NCI-H1417 treated with DMSO at 0.1 percent for 48 hours (cell line): ENCODE measurements around the gene CAPN7.

Source experiments
- DNase-seq: peaks from one replicate; lab custom pipeline; 2025; lab: John Stamatoyannopoulos, UW

Gene CAPN7

DNA sequence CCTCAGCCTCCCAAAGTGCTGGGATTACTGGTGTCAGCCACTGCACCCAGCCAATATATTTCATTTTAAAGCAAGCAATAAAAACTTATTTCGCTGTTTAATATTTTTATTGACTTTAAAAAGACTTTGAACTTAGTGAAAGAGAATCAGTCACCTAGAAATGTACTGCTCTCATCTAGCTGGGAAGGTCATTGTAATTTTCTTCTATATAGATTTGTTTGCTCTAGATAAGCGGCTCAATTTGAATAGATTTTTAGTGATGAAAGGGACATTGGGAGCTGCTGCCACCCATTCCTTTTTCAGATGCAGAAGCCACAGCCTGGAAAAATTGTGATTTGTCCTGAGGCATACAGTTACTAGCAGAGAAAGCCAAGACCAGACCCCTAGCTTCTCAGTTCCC is 40.1 kb downstream of the CAPN7 start:
- DNase-seq: no peak

DNA sequence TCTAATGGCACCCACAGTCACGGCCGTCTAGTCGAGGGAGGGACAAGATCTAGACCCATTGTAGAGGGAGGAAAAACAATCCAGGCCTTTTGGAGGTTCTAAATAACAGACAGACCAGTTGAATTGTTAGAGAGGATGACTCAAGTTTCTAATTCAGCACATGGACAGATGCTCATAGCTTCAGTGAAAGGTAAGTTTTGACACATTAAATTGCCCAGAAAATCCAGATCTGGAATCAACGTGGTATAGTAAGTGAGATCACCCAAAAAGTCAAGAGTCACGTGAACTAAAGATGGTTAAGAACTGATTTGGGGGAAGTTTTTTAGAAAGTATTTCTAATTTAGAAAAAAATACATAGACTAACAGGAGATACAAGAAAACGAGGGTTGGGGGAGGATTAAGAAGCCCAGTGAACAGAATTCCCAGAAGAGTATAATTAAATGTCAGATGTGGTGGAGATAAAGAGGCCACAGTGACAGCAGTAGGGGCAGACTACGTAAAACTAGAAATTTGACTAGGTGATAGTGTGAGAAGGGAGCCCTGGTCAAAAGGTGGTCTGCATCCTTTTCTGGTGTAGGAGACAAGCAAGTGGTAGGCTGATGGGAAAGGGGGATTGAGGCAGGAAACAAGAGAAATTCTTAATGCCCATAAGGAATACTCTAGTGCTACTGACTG is 47.1 kb downstream of the CAPN7 start:
- DNase-seq: no peak

DNA sequence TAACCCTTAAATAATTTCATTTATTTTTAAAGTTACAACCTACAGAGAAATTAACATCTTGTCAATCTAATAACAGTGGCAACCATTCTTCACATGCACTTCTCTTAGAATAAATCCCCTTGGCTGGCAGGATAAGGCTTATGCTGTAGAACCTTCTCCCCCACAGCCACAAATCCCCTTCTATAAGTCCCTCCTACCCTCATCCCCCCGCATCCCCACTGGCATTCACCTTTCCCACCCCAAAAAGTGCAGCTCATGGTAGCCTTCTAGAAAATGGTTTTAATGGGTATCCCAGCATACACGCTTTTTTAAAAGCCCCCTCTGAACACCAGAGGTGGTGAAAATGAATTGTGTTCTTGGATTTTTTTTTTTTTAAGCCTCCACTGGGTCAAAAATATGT is 49.2 kb downstream of the CAPN7 start:
- no peak for DNase-seq

DNA sequence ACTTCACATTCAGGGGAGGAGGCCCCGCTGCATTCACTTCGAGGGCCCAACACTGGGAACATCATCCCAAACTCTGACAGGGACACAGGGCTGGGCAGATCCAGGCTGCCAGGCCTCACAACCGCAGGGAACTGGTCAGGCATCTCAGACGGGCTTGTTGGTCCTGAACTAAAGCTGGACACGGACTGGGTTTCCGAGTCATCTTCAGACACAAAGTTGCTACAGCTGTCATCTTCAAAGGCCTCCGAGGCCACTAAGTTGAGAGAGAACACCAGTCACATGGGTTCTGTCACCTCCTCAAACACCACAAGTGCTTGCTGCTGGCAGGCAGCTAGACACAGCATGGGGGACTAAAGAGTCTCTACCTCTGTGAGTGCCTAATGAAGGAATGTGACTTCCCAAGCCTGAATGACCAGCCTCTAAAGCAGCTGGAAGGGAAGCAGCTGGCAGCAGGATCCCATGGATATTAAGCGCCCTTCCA is 50.9 kb downstream of the CAPN7 start:
- no peak for DNase-seq

DNA sequence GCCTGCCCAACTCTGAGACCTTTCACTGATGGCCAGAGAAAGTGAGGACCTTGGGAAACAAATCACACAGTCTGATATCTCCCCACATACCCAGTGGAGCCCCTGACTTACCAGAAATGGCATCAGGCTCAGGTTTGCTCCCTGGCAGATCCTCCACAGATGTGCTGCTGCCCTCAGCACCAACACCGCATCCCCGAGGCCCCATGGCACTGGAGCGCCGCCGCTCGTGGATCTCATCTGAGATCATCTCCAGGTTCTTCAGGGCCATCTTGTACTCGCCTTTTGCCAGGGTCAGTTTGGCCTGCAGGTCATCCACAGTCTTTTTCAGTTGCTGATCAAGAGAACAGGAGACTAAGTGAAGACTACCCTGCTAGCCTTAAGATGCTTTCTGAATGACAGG is 52.7 kb downstream of the CAPN7 start:
- no peak for DNase-seq

DNA sequence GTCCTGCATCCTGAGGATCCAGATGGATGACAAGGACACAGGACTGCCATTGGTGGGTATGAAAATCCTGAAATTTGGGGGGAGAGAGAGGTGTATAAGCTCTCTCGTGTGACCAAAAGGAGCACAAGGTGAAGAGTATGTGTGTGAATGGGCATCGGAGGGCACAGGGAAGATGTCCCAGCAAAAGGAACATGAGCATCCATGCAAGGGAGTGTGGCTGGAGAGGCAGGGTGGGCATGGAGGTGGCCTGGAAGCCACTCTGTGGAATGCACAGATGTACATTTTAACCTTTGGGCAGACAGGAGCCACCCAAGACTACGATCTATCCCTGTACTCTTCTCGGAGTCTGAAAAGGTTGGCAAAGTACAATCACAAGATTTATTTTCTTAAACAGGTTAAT is 54.5 kb downstream of the CAPN7 start:
- no peak for DNase-seq

DNA sequence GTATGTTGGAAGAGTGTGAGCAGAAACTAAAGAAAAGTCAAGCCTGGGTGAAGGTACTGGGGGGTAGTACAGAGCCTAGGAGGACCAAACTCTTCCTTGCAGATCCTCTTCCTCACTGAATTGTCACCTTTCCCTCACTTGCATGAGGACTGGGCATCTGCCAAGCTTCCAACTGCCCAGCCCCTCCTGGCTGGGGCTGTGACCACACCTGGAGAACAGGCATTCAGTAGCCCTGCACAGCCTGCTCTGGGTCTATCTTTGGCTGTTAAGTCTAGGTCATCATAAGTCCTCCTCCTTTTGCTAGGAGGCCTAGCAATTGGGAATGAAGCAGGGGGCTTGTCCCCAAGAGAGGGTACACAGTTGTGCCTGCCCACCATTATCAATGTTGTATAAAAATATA is 55.2 kb downstream of the CAPN7 start:
- no peak for DNase-seq

DNA sequence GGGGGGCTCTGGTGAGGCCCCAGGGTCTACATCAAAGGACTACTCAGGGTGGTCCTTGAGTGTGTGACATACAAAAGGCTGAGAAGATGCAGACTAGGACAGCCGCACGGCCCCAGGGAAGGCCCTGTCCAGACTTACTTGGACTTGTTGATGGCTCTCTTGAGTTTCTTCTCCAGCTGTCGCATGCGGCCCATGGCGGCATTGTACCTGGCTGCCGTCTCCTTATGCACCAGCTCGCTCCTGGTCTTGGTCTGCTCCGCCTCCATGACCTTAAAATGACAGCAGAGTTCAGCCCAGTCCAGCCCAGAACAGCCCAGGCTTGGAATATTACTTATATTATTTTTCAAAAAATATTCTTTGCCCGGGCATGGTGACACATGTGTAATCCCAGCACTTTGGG is 56.0 kb downstream of the CAPN7 start:
- no peak for DNase-seq

DNA sequence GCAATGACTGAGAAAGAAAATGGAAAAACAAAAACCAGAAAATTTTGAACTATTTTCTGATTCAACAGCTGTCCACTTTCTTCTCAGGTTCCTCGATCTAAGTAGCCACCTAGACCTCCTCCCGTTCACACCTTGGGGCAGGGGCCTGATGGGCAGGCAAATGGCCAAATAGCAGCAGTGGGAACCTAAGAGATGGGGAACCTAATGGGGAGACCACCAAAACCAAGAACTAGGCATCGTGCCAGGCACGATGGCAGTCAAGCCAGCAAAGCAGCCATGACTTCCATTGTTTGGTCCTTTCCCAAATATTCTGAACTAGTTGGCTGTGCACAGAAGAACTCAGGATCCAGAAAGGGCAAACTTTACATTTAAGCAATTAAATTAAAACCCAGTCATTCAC is 57.1 kb downstream of the CAPN7 start:
- no peak for DNase-seq

DNA sequence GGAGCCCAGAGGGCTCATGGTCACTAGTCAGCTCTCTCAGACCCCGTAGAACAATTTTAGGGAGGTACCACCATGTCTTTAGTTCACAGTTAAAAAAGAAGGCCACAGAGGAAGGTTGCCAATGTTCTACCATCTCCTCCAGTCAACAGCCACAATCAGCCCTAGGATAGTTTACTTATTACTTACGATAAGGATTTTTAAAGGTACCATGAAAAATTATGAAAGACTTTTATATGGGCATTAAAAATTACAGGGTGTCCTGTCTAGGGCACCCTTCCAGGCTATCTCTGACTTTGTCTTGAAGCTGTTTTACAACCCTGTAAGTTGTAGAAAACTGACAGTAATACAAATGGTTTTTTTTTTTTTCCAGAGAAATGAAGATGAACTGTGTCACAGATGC is 57.9 kb downstream of the CAPN7 start:
- no peak for DNase-seq

DNA sequence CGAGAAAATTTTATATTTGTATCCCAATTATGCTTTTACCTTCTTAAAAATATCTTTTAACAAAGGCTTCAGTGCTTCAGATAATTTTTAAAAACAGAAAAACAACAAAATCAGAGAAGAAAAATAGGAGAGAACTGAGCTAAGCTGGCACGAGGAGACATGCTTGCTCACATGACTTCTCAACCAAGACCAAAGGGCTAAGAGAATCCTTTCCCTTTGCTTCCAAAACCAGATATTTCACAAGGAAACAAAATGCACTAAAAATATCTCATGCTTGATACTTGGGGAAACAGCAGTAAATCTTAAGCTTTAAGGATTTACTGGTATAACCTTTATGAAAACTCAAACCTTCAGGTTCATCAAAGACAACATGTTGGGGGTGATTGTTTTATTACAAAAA is 58.4 kb downstream of the CAPN7 start:
- DNase-seq: no peak

DNA sequence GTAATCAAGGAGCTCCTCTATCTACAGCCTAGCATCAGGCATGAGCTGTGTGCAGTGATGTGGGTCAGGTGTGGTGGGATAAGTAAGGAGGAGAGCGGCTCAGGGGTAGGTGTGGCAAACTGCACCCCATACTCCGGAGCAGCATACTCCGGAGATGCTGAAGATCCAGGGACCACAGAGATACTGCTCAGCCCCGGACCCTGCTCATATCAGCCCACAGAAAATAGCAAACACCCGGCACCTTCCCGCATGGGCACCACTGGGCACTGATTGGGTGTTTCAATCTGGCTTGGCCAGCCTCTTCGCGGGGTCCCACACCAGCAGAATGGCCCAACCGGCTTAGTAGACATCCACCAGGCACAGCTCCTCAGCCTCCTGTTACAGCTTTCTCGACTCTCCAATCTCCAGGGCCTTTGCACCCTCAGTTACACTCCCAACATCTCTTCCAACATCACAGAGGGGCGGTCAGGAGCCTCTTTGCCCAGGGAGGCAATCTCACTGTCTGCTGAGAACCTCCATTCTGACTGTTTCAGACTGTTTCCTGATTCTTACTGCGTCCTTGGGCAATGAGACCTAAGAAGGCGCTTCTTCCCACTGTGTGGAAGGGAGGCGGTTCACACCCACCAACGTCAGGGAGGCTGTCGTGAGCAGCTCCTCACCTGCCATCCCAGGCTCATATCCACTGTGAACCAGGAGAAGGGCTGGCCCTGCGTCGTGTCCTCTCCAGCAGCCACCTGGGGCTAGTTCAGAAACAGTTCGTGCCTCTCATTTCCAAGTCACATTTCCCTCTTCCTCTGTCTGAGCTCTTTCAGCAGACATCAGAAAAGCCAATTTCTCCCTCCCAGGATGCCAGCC is 59.8 kb downstream of the CAPN7 start:
- DNase-seq: no peak

DNA sequence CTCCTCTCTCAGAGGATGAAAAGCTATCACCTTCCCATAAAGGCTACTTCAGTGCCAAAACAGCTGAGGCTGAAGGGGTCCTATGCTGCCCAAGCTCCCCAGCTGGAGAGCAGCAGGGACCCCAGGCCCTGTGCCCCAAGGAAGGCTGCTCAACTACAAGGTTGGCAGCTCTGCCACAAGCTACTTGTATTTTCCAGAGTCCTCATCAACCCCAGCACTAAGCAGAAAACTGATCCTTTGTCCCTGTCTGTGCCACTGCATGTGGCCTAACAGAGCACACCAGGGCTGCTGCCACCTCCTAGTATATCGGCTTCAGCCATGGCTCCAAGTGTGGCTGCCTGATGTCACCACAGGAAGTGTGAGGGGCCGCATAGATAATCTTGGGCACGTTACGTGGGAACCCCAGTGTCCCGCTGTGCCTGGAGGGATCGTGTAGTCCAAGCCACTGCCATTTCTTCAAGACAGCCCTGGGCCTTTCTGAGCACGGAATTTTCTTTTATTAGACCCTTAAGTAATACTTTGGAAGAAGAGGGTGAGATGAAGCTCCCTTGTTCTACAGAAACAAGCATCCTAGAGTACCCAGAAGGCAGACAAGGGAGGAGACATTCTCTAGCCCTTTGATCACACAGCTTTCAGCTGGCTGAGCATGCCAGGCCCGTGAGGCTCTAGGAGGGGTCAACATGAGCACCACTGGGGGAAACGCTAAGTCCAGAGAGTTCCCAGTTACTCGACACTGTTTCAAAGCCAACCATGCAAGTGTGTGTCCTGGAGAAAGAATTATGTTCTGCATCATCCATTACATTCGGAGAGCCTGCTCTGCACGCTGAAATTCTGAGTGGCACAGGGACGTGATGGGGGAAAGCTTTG is 60.7 kb downstream of the CAPN7 start:
- no peak for DNase-seq

DNA sequence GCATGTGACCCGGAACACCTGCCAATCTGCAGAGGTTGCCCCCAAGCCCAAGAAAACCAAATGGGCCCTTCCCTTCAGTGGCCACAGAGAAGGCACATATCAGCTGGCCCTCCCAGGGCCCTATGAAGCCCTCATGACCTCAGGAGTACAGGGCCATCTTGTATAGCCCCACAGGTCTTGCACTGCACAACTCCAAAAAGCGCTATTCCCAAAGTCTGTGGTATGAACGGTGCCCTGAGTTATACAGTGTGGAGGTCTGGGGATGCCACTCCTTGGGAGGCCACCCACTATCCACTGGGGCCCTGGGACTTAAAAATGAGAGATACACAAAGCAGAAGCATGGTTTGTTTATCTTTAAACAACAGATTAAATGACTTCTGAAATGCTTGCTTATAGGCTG is 61.5 kb downstream of the CAPN7 start:
- DNase-seq: no peak

DNA sequence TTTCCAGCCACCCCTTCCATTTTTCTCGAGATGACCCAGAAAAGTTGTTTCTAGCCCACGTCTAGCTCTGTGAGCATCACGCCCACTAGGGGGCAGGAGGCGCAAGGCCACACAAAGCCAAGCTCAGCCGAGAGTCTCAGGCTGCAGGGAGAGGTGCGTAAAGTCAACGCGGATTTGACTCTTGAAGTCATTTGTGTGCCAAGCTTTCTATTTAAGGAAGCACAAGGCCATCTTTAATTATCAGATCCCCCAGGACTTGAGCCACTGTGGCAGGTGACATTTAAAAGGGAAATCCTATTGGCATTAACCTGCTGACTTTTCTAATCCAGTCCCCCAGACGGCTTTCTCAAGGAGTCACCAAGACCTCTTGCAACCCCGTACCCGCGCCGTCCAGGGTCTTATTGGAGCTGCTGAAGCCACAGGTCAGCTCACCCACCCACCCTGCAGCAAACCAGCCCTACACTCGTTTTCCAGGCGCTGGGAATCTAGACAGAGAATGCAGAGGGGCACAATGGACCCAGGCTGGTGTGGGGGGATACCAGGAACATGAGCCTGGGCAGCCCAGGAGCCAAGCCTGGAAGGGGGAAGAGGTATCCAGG is 62.1 kb downstream of the CAPN7 start:
- no peak for DNase-seq

DNA sequence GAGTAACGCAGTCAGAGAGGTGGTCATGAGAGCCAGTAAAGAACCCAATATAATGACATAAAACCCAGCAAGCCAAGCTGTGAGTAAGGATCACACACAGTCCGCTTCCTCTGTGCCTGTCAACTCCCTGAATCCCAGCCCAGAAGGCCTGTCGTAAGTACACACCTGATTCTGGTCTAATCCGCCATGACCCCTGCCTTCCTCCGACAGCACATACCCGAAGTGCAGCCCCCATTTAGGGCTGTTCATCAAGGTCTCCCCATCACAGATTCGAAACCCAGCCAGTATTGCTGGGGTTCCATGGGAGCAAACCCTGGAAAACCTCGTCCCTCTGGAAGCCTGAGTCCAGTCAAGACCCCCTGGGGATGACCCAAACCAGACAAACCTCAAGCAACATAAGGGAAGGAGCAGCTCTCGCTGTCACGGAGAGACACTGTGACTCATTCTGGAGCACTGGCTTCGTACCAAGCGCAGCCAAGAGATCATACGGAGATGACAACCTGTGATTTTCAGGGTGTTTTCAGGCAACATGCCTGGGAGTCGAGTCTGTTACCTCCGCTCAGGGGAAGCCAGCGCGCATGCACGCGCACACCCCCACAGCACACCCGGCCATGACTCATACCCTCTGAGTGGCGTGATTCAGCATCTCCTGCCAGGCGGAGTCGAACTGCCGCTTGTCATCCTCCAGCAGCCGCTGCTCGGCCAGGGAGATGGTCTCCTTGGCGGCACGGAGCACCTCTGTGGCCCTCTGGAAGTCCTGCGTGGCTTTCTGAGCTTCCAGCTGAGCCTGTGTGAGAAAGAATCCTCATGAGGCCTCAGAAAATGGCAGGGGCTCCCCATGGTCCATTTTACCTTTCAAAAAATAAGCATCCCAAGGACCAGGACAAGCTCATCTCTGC is 63.3 kb downstream of the CAPN7 start:
- DNase-seq: no peak

DNA sequence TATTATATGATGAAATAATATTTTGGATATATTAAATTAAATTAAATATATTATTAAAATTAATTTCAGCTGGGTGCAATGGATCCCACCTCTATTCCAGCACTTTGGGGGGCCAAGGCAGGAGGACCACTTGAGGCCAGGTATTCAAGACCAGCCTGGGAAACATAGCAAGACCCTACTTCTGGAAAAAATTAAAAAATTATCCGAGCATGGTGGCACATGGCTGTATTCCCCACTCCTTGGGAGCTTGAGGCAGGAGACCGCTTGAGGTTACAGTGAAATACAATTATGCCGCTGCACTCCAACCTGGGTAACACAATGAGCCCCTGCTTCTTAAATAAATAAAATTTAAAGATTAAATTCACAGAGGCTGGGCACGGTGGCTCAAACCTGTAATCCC is 65.0 kb downstream of the CAPN7 start:
- DNase-seq: no peak

DNA sequence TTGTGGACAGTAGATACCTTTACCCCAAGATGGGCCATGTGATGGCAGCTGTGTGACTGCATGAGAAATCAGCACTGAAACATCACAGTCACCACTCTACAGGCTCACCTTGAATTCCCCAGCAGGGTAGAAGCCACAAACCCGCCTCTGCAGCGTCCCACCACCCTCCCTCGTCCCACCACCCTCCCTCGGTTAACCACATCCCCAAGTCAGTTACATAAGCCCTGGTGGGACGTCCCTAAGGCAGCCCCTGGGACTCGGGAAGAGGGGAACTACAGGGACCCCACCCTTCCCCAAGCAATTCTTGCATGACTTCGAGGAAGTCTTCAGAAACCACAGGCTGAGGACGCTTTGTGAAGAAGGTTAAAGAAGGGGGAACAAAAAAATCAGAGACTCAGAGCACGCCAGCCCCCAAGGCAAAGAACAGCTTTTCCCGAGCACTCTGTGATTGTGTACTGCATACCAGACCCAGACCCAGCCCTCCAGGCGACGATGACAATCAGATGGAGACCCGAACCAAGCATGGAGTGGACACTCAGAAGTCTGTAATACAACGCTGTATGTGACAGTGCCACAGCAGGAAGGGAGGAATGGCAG is 65.8 kb downstream of the CAPN7 start:
- DNase-seq: no peak

DNA sequence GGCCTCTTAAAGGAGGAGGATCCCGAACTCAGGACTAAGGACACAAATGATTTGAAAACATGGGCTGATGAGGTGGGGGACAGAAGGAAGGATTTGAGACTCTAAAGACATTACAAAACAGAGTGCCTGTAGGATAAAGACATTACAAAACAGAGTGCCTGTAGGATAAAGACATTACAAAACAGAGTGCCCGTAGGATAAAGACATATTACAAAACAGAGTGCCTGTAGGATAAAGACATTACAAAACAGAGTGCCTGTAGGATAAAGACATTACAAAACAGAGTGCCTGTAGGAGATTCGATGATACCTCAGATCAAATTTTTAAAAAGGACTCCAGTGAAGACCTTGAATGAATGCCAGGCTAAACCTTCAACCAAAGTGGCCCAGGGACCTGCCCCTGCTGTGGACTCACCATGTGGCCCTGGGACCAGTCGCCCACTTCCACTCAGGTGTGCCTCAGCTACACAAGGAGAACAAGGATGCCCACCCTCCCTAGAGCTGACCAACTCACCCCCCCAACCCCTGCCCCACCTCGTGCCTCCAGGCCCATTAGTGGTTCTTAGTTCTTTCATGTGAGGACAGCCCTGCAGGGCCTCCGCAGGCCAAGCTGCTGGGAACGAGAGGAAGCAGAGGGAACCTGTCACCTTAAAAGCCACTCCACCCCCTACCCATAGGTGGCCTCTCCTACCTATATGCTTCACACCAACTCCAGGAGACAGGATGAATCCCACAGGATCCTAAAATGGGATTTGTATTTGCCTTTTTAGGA is 66.6 kb downstream of the CAPN7 start:
- no peak for DNase-seq

DNA sequence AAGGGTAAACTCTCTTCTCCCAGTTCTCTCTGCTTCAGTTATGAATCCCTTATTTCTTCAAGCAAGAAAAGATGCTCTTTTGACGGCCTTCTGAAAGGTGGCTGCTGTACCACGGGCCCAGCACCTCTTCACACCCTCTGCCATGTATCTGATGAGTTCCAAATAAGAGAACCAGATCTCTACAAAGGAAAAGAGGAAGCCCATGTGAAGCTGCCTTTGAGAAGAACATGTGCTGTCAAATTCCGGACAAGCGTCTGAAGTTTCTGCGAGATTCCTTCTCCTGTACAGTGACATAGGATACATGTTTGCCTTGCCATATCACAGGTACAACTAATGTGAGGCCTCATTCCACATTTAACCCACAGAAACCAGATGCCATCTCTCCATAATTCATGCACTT is 67.2 kb downstream of the CAPN7 start:
- DNase-seq: no peak
